Endothelial cell of umbilical vein (primary cell): ENCODE data around the gene CNTNAP2.

ENCODE experiments used
- FOS ChIP-seq: IDR thresholded peaks from 2 replicates; pipeline ENCODE4 v1.6.1; 2011; ENCODE audit warnings: mild to moderate bottlenecking, low read length, moderate library complexity, borderline replicate concordance; ENCODE audit not compliant: insufficient read depth
- MYC ChIP-seq: IDR thresholded peaks from one replicate; pipeline ENCODE4 v1.6.1; 2011; ENCODE audit warnings: mild to moderate bottlenecking, low read depth, low read length
- POLR2AphosphoS5 ChIP-seq: IDR thresholded peaks from 2 replicates; pipeline ENCODE4 v1.6.1; 2012; ENCODE audit warnings: low read depth, mild to moderate bottlenecking, control low read depth, low read length, moderate library complexity; ENCODE audit not compliant: insufficient read depth
- TF ChIP-seq, protein P1 (sequence below), 2 donors: IDR thresholded peaks; 1 replicate in 1 of 2; 2 replicates in 1 of 2; pipeline ENCODE4 v1.5.1; 2011; ENCODE audit warnings: low read length in 2 of 2, mild to moderate bottlenecking in 2 of 2, moderate library complexity in 2 of 2, control low read depth in 1 of 2, inconsistent platforms in 1 of 2, low read depth in 1 of 2; ENCODE audit not compliant: insufficient read depth in 1 of 2; ENCODE audit errors: extremely low read depth in 1 of 2

- TF ChIP-seq MYC (no peak), FOS (no peak), POLR2AphosphoS5 (no peak)
- TF ChIP-seq, protein P1, sequence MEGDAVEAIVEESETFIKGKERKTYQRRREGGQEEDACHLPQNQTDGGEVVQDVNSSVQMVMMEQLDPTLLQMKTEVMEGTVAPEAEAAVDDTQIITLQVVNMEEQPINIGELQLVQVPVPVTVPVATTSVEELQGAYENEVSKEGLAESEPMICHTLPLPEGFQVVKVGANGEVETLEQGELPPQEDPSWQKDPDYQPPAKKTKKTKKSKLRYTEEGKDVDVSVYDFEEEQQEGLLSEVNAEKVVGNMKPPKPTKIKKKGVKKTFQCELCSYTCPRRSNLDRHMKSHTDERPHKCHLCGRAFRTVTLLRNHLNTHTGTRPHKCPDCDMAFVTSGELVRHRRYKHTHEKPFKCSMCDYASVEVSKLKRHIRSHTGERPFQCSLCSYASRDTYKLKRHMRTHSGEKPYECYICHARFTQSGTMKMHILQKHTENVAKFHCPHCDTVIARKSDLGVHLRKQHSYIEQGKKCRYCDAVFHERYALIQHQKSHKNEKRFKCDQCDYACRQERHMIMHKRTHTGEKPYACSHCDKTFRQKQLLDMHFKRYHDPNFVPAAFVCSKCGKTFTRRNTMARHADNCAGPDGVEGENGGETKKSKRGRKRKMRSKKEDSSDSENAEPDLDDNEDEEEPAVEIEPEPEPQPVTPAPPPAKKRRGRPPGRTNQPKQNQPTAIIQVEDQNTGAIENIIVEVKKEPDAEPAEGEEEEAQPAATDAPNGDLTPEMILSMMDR (IDR thresholded peaks at IDR 0.05; ENCODE audit: extremely low read depth in 1 of 2, insufficient read depth in 1 of 2, low read depth in 1 of 2, low read length in 2 of 2): no peak
These were observed 2212.3 kb downstream of the CNTNAP2 start for GRCh38 chr7:148328906-148329305.
